H9 (cell line): ENCODE data around the gene ARFIP1. TPM values are rescaled to one million over a fixed set of nuclear protein-coding genes. Genes with fewer than 3 reads are reported as not detected.

Experiments used
- DNase-seq: peaks from one replicate; pipeline ENCODE4 v3.0.0-alpha.2; 2017
- H2AFZ ChIP-seq: one replicate; pipeline ENCODE4 v1.6.1; 2013; ENCODE audit warnings: mild to moderate bottlenecking, low read length, control low read depth, moderate library complexity
- H2AK5ac ChIP-seq: 2 replicates; pipeline ENCODE4 v1.6.1; 2013; ENCODE audit warnings: low read length, control low read depth, mixed read lengths; ENCODE audit not compliant: insufficient read length
- H2BK120ac ChIP-seq: one replicate; pipeline ENCODE4 v1.6.1; 2013; ENCODE audit warnings: low read depth, mild to moderate bottlenecking, low read length, control low read depth, inconsistent platforms; ENCODE audit not compliant: poor library complexity, severe bottlenecking
- H2BK12ac ChIP-seq: 2 replicates; pipeline ENCODE4 v1.6.1; 2013; ENCODE audit warnings: low read length, control low read depth, mixed read lengths, low read depth; ENCODE audit not compliant: insufficient read length
- H2BK15ac ChIP-seq: 2 replicates; pipeline ENCODE4 v1.6.1; 2013; ENCODE audit warnings: low read depth, low read length, control low read depth
- H2BK20ac ChIP-seq: one replicate; pipeline ENCODE4 v1.6.1; 2013; ENCODE audit warnings: low read depth, mild to moderate bottlenecking, low read length, control low read depth, inconsistent platforms; ENCODE audit not compliant: poor library complexity, severe bottlenecking
- H2BK5ac ChIP-seq: 2 replicates; pipeline ENCODE4 v1.6.1; 2013; ENCODE audit warnings: low read length, control low read depth, mixed read lengths; ENCODE audit not compliant: insufficient read length
- H3K14ac ChIP-seq: 2 replicates; pipeline ENCODE4 v1.6.1; 2013; ENCODE audit warnings: low read length, control low read depth; ENCODE audit not compliant: insufficient read depth
- H3K18ac ChIP-seq: 2 replicates; pipeline ENCODE4 v1.6.1; 2013; ENCODE audit warnings: low read depth, mild to moderate bottlenecking, mixed read lengths, low read length, control low read depth; ENCODE audit not compliant: insufficient read length
- H3K23ac ChIP-seq: 2 replicates; pipeline ENCODE4 v1.6.1; 2013; ENCODE audit warnings: low read length, control low read depth, mixed read lengths, low read depth; ENCODE audit not compliant: insufficient read length
- H3K23me2 ChIP-seq: 2 replicates; pipeline ENCODE4 v1.6.1; 2013; ENCODE audit warnings: low read depth, mild to moderate bottlenecking, mixed read lengths, low read length, control low read depth; ENCODE audit not compliant: insufficient read length, poor library complexity, severe bottlenecking
- H3K27ac ChIP-seq: 2 replicates; pipeline ENCODE4 v1.5.1; 2013; ENCODE audit warnings: low read length, control low read depth, mixed read lengths, low read depth; ENCODE audit not compliant: insufficient read length
- H3K27me3 ChIP-seq: 2 replicates; pipeline ENCODE4 v1.6.1; 2013; ENCODE audit warnings: low read length, control low read depth, inconsistent platforms; ENCODE audit not compliant: insufficient read depth
- H3K4ac ChIP-seq: 2 replicates; pipeline ENCODE4 v1.6.1; 2013; ENCODE audit warnings: low read depth, mild to moderate bottlenecking, control low read depth, inconsistent platforms, low read length, moderate library complexity
- H3K4me1 ChIP-seq: 2 replicates; pipeline ENCODE4 v1.6.1; 2013; ENCODE audit warnings: low read length, control low read depth, inconsistent platforms; ENCODE audit not compliant: insufficient read depth
- H3K4me2 ChIP-seq: 2 replicates; pipeline ENCODE4 v1.6.1; 2013; ENCODE audit warnings: low read length, control low read depth, mixed read lengths; ENCODE audit not compliant: insufficient read length, insufficient read depth
- H3K56ac ChIP-seq: 2 replicates; pipeline ENCODE4 v1.6.1; 2013; ENCODE audit warnings: low read depth, mild to moderate bottlenecking, mixed read lengths, low read length, control low read depth; ENCODE audit not compliant: insufficient read length
- H3K79me1 ChIP-seq: 2 replicates; pipeline ENCODE4 v1.6.1; 2013; ENCODE audit warnings: low read depth, mild to moderate bottlenecking, moderate library complexity, low read length, control low read depth, inconsistent platforms; ENCODE audit not compliant: insufficient read depth, poor library complexity, severe bottlenecking
- H3K79me2 ChIP-seq: 2 replicates; pipeline ENCODE4 v1.6.1; 2013; ENCODE audit warnings: low read length, control low read depth, inconsistent platforms; ENCODE audit not compliant: insufficient read depth
- H3K9ac ChIP-seq: 2 replicates; pipeline ENCODE4 v1.6.1; 2013; ENCODE audit warnings: low read length, control low read depth, mixed read lengths; ENCODE audit not compliant: insufficient read length; ENCODE audit errors: extremely low read depth
- H3K9me3 ChIP-seq: one replicate; pipeline ENCODE4 v1.6.1; 2013; ENCODE audit warnings: low read depth, low read length, inconsistent platforms; ENCODE audit not compliant: control insufficient read depth
- H3T11ph ChIP-seq: one replicate; pipeline ENCODE4 v1.6.1; 2013; ENCODE audit warnings: mild to moderate bottlenecking, low read length, control low read depth, inconsistent platforms
- H4K20me1 ChIP-seq: one replicate; pipeline ENCODE4 v1.6.1; 2013; ENCODE audit not compliant: control insufficient read depth, insufficient read length, insufficient read depth
- H4K5ac ChIP-seq: 2 replicates; pipeline ENCODE4 v1.6.1; 2013; ENCODE audit warnings: low read depth, mild to moderate bottlenecking, mixed read lengths, low read length, control low read depth; ENCODE audit not compliant: insufficient read length
- H4K8ac ChIP-seq: replicated peaks from 2 replicates; pipeline ENCODE4 v1.6.1; 2013; ENCODE audit warnings: low read length, control low read depth, mixed read lengths, low read depth; ENCODE audit not compliant: insufficient read length
- H4K91ac ChIP-seq: 2 replicates; pipeline ENCODE4 v1.6.1; 2013; ENCODE audit warnings: low read depth, mild to moderate bottlenecking, moderate library complexity, mixed read lengths, low read length, control low read depth; ENCODE audit not compliant: insufficient read length
- H3K27ac Mint-ChIP-seq, 3 experiments: 2 replicates in 2 of 3; 3 replicates in 1 of 3; pipeline ENCODE4 v1.8.0; 2020 to 2021; ENCODE audit warnings: mixed read lengths in 3 of 3, mild to moderate bottlenecking in 1 of 3, moderate library complexity in 1 of 3
- H3K27me3 Mint-ChIP-seq: 2 replicates; pipeline ENCODE4 v1.8.0; 2021; ENCODE audit warnings: low read depth, mild to moderate bottlenecking, moderate library complexity, mixed read lengths
- H3K36me3 Mint-ChIP-seq, 3 experiments: 2 replicates in 2 of 3; 3 replicates in 1 of 3; pipeline ENCODE4 v1.8.0; 2020 to 2021; ENCODE audit warnings: low read depth in 3 of 3, mixed read lengths in 3 of 3; ENCODE audit not compliant: insufficient read depth in 1 of 3
- H3K4me1 Mint-ChIP-seq, 2 experiments: 2 replicates each; pipeline ENCODE4 v1.8.0; 2020; ENCODE audit warnings: mixed read lengths in 2 of 2
- H3K4me3 Mint-ChIP-seq, 2 experiments: 2 replicates in 1 of 2; 3 replicates in 1 of 2; pipeline ENCODE4 v1.8.0; 2020 to 2021; ENCODE audit warnings: mild to moderate bottlenecking in 2 of 2, mixed read lengths in 2 of 2, moderate library complexity in 1 of 2
- H3K9me3 Mint-ChIP-seq, 2 experiments: 2 replicates in 1 of 2; 3 replicates in 1 of 2; pipeline ENCODE4 v1.8.0; 2020; ENCODE audit warnings: mild to moderate bottlenecking in 2 of 2, mixed read lengths in 2 of 2, moderate library complexity in 1 of 2
- WGBS: extraction: QIAGEN DNeasy Blood & Tissue Kit; methylation state at CpG from one replicate; pipeline ENCODE4 v1.1.7; 2013; ENCODE audit warnings: missing lambda C conversion rate, low lambda C conversion rate, mixed read lengths; ENCODE audit not compliant: insufficient read length; ENCODE audit errors: extremely low coverage; 5-methylcytosine and 5-hydroxymethylcytosine counted together
- total RNA-seq: library from RNA; stranded (reverse); gene quantifications from 2 replicates; pipeline ENCODE4 v1.2.1, GENCODE V29; 2021
- TF ChIP-seq, protein P1 (sequence below): fragments of 200-600 bp; sonication (generic); conservative IDR thresholded peaks from 3 replicates; pipeline ENCODE4 v1.8.0; 2021; ENCODE audit warnings: antibody characterized with exemption, mild to moderate bottlenecking

The ARFIP1 gene
- total RNA-seq, 1 experiment from 2014 or later = 30.8 TPM

DNA sequence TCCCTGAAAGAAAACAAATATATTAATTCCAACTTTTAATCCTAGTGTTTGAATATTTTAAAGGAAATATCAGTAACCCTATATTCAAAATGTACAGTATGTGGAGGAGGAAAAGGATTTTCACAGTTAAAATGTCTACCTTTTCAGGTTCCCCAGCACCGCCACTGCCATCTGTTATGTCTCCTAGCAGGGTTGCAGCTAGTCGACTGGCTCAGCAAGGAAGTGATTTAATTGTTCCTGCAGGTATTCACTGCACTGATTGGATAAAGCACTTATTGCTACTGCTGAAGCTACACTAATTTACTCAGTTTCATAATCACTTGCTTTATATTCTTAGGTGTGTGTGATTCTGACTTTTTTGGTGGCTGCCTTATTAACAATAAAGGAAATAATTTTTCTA is 90.9 kb downstream of the ARFIP1 start:
- no peak overlapping the region for H2BK15ac ChIP-seq
- no peak overlapping the region for H3K4me3 Mint-ChIP-seq
- no peak overlapping the region for H2BK20ac ChIP-seq
- H3K4me2 ChIP-seq = no peak overlapping the region
- peaks cover 32 to 37% (median 34%) of the 10 kb centered on the region in 3 experiments for H3K36me3 Mint-ChIP-seq
- H3K9ac ChIP-seq = no peak overlapping the region
- no peak overlapping the region for H3K18ac ChIP-seq
- H3K4ac ChIP-seq = no peak overlapping the region
- no peak overlapping the region for H4K5ac ChIP-seq
- peaks cover 7 to 14% of the 10 kb centered on the region in 2 experiments; a peak in 4 of 5 replicates for H3K9me3 Mint-ChIP-seq
- H2BK12ac ChIP-seq = no peak overlapping the region
- H3K27me3 Mint-ChIP-seq = no peaks in the 10 kb centered on the region
- H3K27ac ChIP-seq = no peak overlapping the region
- no peak overlapping the region for H3T11ph ChIP-seq
- no peak overlapping the region for H2AK5ac ChIP-seq
- H4K20me1 ChIP-seq = no peaks in the 10 kb centered on the region
- H3K4me1 ChIP-seq = no peaks in the 10 kb centered on the region; the same call in 1 of the 2 replicates
- no peak overlapping the region for H4K91ac ChIP-seq
- no peak overlapping the region for H2BK5ac ChIP-seq
- peaks cover 14 to 16% of the 10 kb centered on the region in 2 experiments for H3K4me1 Mint-ChIP-seq
- no peaks in the 10 kb centered on the region for H3K9me3 ChIP-seq
- no peak overlapping the region for H2AFZ ChIP-seq
- no peaks in the 10 kb centered on the region for H3K79me1 ChIP-seq
- no peak overlapping the region for H3K14ac ChIP-seq
- no peak overlapping the region for H4K8ac ChIP-seq
- H2BK120ac ChIP-seq = no peak overlapping the region
- no peak overlapping the region for H3K27ac Mint-ChIP-seq
- no peaks in the 10 kb centered on the region for H3K79me2 ChIP-seq
- TF ChIP-seq, protein P1, sequence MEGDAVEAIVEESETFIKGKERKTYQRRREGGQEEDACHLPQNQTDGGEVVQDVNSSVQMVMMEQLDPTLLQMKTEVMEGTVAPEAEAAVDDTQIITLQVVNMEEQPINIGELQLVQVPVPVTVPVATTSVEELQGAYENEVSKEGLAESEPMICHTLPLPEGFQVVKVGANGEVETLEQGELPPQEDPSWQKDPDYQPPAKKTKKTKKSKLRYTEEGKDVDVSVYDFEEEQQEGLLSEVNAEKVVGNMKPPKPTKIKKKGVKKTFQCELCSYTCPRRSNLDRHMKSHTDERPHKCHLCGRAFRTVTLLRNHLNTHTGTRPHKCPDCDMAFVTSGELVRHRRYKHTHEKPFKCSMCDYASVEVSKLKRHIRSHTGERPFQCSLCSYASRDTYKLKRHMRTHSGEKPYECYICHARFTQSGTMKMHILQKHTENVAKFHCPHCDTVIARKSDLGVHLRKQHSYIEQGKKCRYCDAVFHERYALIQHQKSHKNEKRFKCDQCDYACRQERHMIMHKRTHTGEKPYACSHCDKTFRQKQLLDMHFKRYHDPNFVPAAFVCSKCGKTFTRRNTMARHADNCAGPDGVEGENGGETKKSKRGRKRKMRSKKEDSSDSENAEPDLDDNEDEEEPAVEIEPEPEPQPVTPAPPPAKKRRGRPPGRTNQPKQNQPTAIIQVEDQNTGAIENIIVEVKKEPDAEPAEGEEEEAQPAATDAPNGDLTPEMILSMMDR = no peak
- H3K23me2 ChIP-seq = no peaks in the 10 kb centered on the region
- no CpG with 5 or more reads among the region's 2 CpGs for WGBS
- DNase-seq = no peak
- no peak overlapping the region for H3K23ac ChIP-seq
- no peak overlapping the region for H3K56ac ChIP-seq
- H3K27me3 ChIP-seq = no peaks in the 10 kb centered on the region
